Measurements from ENCODE around the gene PSMD5.

The PSMD5 gene

GRCh38 chr9:120842685-120843485 is at the start of gene PSMD5:
TSS of gene PSMD5 (minus strand) at chr9:120842922. CDS start at chr9:120842909, 13 bp downstream.
- FAIRE-seq (no peak), DNase-seq (ENCODE audit: low spot score) (peak; percentile 98)

- FAIRE-seq (no peak), DNase-seq (ENCODE audit: low spot score) (peak; percentile 40)
These were observed 49.4 kb upstream of the PSMD5 start for GRCh38 chr9:120891884-120892747.

- no peak for FAIRE-seq
These were observed 48.6 kb upstream of the PSMD5 start for GRCh38 chr9:120891245-120891883.

DNA sequence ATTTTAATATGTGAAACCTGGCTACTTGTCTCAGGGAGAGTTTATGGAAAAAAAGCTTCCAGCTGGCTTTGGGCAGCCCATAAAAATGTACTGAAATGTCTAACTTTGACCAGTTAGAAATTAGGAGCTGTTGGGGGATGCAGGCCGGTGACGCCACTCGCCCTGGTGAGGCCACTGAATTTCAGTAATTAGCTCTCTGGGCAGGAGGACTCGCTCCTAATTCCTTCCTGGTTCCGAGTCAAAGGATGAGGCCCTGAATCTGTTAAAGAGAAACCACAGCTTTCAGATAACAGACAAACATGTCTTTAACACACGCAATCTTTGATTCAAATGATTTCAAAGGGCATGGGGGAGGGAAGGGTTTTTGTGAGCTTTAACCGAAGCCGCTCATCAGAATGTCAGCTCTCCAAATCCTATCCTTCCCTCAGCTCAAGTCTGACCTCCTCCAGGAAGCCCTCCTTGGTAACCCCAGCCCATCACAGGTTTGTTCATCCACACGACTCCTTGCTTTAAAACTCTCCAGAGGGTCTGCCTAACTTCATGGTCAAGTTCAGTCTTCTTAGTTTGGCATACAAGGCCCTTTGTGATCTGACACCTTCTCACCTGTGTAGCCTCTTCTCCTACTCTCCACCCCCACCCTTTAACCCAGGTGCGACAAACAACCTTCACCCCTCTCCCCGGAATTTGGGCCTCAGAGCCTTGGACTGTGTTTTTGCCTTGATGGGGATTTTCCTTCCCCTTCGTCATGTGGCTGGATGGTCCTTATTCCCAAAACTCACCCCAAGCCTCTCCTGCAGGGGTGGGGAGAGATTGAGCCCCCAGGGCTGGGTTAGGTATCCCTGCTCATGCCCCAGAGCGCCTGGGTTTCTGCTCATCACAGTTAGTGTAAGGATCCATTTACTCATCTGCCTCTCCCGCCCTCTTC is 47.9 kb upstream of the PSMD5 start:
- FAIRE-seq (no peak), DNase-seq (ENCODE audit: low spot score) (no peak)

More at GRCh38 chr9:120891245-120891883, 48.6 kb upstream of the PSMD5 start:
- no peak for DNase-seq (ENCODE audit: low spot score)

GRCh38 chr9:120889606-120890271 is 47.0 kb upstream of the PSMD5 start:
- DNase-seq (ENCODE audit: low spot score) (no peak), FAIRE-seq (no peak)

- DNase-seq (ENCODE audit: low spot score) (no peak), FAIRE-seq (no peak)
These were observed 45.9 kb upstream of the PSMD5 start for GRCh38 chr9:120888626-120889025.

DNA sequence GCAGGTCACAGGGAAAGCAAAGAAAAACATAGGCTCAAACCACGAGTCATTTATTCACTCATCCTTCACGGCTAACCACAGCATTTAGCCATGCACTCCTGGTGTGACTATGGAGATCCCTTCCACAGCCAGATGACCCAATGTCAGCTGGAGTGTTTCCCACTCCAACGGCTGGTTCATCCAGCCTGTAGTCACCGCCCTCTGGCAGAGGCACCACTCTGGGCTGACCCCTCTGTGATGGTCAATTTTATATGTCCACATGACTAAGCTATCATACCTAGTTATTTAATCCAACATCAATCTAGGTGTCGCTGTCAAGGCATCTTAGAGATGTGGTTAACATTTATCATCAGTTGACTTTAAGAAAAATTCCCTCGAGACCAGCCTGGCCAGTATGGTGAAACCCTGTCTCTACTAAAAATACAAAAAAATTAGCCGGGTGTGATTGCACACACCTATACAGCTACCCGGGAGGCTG is 43.8 kb upstream of the PSMD5 start:
- DNase-seq (ENCODE audit: low spot score) (no peak), FAIRE-seq (no peak)

DNA sequence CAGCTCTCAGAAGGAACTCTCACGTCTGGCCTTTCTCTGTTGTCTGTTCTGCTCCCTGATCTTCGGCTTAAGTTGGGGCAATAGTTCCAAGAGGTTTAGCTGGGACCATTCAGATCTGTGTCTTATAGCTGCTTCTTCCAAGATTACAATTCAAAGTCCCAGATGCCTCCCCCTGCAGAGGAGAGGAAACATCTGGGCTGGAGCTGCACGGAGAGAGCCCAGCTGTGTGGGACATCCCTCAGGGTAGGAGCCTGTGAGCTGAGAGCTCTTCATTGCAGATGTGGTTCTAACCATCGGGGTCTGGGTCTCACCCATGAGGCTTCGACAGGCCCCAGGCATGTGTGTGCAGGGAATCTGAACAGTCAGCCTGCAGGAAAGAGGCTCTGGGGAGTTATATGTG is 43.2 kb upstream of the PSMD5 start:
- DNase-seq (ENCODE audit: low spot score) (no peak), FAIRE-seq (no peak)

DNA sequence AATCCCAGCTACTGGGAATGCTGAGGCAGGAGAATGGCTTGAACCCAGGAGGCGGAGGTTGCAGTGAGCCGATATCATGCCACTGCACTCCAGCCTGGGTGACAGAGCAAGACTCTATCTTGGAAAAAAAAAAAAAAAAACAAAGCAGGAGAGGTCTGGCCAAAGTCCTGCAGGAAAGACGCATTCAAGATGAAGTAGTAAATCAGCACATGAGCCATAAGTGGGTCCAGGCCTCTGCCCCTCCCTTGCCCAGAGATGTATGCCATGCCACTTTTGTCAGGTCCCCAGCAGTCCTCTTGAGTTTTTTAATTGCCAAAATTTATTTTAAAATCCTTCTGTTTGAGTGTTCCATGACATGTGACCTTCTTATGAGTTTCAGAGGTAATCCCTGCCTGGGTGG is 42.7 kb upstream of the PSMD5 start:
- DNase-seq (ENCODE audit: low spot score) = no peak
- no peak for FAIRE-seq

GRCh38 chr9:120883608-120883996 is 40.9 kb upstream of the PSMD5 start:
- DNase-seq (ENCODE audit: low spot score) = no peak
- FAIRE-seq = no peak

DNA sequence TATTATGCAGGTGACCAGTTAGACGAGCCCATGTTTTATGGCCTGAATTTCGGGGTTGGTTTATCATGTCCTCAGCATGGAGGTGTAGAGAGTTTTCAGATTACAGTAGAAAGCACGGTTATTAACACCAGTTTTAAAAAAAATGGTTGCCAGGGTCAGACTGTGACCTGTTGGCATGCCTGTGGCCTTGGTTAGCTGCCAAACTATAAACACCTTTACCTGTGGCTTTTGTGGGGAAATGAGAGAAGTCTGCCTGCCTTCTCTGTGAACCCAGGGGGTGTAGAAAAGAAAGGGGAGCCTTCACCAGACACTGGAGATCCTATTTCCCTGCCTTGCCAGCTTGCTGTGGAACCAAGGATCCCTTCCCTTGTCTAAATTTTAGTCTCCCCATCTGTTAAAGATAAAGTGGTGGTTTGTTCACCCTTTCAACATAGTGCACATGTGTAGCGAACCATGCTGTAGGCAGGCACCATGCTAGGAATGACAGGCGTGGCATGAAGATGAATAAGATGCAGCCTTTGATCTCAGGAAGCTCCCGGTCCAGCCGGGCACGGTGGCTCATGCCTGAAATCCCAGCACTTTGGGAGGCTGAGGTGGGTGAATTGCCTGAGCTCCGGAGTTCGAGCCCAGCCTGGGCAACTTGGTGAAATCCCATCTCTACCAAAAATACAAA is 40.3 kb upstream of the PSMD5 start:
- FAIRE-seq = no peak

DNA sequence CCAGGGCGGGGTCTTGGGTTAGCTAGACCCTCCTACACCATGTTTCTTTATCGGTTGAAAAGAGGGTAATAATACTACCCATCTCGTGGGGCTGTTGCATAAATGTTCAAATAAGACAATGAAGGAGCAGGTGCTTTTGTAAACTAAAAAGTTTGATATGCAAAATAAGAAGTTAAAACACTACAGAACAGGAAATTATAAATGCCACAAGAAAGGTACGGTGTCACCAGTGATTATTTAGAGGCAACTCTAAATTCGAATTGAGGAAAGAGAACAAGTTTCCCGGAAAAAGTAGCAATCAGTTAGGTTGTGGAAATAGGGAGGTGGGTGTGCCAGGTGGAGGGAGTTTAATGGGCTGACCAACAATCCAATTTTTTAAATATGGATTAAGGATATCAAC is 36.7 kb upstream of the PSMD5 start:
- FAIRE-seq = no peak
- no peak for DNase-seq (ENCODE audit: low spot score)

More for the DNA sequence above, 40.3 kb upstream of the PSMD5 start:
- DNase-seq (ENCODE audit: low spot score) = peak; percentile 40

DNA sequence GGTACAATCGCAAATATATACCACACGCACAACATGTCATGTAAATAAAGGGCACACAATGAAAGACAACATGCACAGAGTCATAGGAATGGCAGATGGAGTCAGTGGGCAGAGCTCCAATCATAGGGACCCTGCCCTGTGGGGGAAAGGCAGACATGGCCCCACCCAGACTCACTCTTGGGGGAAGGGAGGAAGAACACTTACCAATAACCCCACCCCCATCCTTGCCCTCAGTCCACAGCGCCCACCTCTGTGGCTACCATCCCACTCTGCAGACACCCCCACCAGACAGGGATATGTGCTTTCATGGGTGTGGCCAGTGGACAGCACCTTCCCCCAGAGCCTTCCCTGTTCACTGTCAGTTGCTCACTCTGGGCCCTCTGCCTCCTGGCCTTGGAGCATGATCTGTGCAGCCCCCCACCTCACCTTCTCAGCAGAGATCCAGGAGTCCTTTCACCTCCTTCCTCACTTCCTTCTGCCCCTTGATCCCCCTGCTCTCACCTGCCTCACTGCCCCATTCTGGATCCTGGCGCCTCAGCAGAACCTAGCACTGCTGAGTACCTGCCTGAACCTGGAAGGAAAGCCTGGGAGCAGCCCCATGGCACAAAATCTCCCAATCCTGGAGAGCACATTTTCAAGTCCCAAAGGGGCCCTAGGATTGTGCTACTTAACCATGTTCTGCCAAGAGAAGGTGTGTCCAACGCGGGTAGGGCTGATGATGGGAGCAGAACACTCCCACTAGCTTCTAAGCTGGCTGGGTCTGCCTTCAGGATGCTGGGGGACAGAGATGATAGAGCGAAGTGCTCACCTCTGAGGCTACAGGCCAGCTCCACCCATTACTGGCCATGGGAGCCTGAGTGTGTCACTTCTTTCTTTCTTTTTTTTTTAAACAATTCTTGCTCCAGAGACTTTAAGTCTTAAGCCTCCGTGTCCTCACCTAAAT is 35.7 kb upstream of the PSMD5 start:
- no peak for DNase-seq (ENCODE audit: low spot score)
- FAIRE-seq = no peak

DNA sequence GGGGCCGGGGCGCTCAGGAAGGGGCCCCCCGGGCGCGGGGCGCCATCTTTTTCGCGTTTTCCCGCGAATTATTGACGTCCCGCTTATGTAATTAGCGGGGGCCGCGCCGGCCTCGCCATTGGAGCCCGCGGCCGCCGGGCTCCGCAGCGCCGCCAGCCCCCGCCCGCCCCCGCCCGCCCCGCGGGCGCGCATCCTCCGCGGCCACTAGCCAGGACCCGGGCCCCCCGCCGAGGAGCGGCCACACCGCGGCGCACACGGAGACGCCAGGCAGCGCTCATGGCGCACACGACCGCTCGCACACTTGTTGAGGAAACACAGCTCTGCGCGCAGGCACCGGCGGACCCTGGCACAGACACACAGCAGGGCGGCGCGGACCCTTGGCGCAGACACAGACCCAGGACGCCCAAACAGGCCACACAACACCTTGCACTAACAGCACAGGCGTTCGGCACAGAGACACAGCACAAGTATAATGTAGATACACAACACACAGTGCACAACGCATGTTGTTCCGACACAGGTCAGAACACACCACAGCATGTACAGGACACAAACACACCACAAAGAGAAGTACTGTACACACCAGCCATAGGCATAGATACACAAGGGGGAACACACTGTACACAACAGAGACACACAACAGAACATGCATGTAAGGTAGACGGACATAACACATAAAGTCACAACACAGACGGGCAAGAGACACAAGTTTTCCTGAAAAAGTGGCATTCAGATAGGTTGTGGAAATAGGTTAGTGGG is 34.7 kb upstream of the PSMD5 start:
- DNase-seq (ENCODE audit: low spot score) (peak; percentile 78), FAIRE-seq (no peak)

DNA sequence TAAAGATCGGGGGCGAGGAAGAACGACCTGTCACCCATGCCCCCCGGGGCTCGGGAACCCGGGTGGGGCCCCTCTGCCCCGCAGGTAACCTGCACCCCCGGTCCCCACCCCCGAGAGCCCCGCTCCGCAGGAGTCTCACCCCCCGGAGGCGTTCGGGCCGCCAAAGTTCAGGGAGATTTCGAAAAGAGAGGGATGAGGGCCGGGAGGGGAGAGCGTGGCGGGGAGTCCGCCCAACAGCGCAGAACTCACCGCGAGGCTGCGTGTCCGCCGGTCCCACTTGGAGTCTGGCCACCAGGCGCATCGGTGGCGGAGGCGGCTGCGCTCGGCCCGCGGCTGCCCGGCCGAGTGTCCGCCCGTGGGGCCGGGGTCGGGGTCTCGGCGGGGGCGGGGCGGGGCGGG is 34.1 kb upstream of the PSMD5 start, which contains the start of gene PHF19:
Gene PHF19, minus strand, starts transcription at position 347 of the 399 bp plus-strand sequence. CDS start 2,447 bp downstream, outside the sequence.
- peak; percentile 64 for DNase-seq (ENCODE audit: low spot score)
- FAIRE-seq = no peak

GRCh38 chr9:120875954-120876841 is 33.5 kb upstream of the PSMD5 start:
- DNase-seq (ENCODE audit: low spot score) (peak; percentile 93), FAIRE-seq (no peak)

DNA sequence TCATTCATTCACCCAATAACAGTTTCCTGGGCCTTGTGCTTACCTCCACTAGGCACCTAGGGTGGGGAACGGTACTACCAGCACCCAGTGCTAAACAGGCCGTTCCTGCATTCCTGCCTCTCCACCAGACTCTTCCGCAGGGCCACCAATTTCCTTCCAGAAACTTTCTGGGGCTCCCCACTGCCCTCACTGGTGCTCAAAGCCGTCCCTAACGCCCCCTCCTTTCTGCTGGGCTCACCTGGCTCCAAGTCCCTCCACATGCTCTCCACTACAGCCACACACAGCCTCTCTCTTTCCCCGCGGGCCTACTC is 32.9 kb upstream of the PSMD5 start:
- DNase-seq (ENCODE audit: low spot score) (no peak), FAIRE-seq (no peak)
